Endodermal cell (in vitro differentiated cells): ENCODE results near the gene CWH43. TPM values are rescaled to one million over a fixed set of nuclear protein-coding genes. Genes with fewer than 3 reads are reported as not detected.

ENCODE experiments used
- DNase-seq: peaks from one replicate; pipeline ENCODE4 v3.0.0-alpha.2; 2017
- H3K27ac ChIP-seq: 2 replicates; pipeline ENCODE4 v1.5.1; 2013; ENCODE audit warnings: mild to moderate bottlenecking, low read depth, low read length, moderate library complexity
- H3K27me3 ChIP-seq: 2 replicates; pipeline ENCODE4 v1.6.1; 2013; ENCODE audit warnings: mild to moderate bottlenecking, low read length, moderate library complexity; ENCODE audit not compliant: insufficient read depth, control insufficient read depth, poor library complexity, severe bottlenecking
- H3K36me3 ChIP-seq: 2 replicates; pipeline ENCODE4 v1.7.0; 2013; ENCODE audit warnings: mild to moderate bottlenecking, low read length, moderate library complexity; ENCODE audit not compliant: control insufficient read depth, insufficient read depth
- H3K4me1 ChIP-seq: one replicate; pipeline ENCODE4 v1.7.0; 2013; ENCODE audit warnings: low read length; ENCODE audit not compliant: control insufficient read depth, insufficient read depth
- H3K4me3 ChIP-seq: 2 replicates; pipeline ENCODE4 v1.5.1; 2013; ENCODE audit warnings: mild to moderate bottlenecking, low read length, moderate library complexity
- H3K9ac ChIP-seq: 2 replicates; pipeline ENCODE4 v1.6.1; 2013; ENCODE audit warnings: mild to moderate bottlenecking, low read length, moderate library complexity; ENCODE audit not compliant: poor library complexity, severe bottlenecking; ENCODE audit errors: extremely low read depth
- H3K9me3 ChIP-seq: 2 replicates; pipeline ENCODE4 v1.6.1; 2013; ENCODE audit warnings: mild to moderate bottlenecking, low read length, moderate library complexity; ENCODE audit not compliant: control insufficient read depth
- H3K27ac Mint-ChIP-seq: 2 replicates; pipeline ENCODE4 v1.8.0; 2020; ENCODE audit warnings: mixed read lengths
- H3K27me3 Mint-ChIP-seq: 2 replicates; pipeline ENCODE4 v1.8.0; 2021; ENCODE audit warnings: mild to moderate bottlenecking, mixed read lengths; ENCODE audit not compliant: insufficient read depth
- H3K36me3 Mint-ChIP-seq: 2 replicates; pipeline ENCODE4 v1.8.0; 2020; ENCODE audit warnings: low read depth, mixed read lengths
- H3K4me1 Mint-ChIP-seq: 2 replicates; pipeline ENCODE4 v1.8.0; 2020; ENCODE audit warnings: mixed read lengths
- H3K4me3 Mint-ChIP-seq: 2 replicates; pipeline ENCODE4 v1.8.0; 2020; ENCODE audit warnings: mild to moderate bottlenecking, moderate library complexity, mixed read lengths
- H3K9me3 Mint-ChIP-seq: 2 replicates; pipeline ENCODE4 v1.8.0; 2020; ENCODE audit warnings: mild to moderate bottlenecking, mixed read lengths
- WGBS, 2 experiments: methylation state at CpG; one replicate each; pipeline versions ENCODE4 v1.1.5 to v1.1.7; 2013; ENCODE audit warnings: missing lambda C conversion rate in 2 of 2, mixed read lengths in 1 of 2; ENCODE audit not compliant: insufficient coverage in 1 of 2, insufficient read length in 1 of 2; 5-methylcytosine and 5-hydroxymethylcytosine counted together
- total RNA-seq, 2 donors: library from RNA; stranded (reverse); fragmentation: NEBNext Ultra II Directional in 1 of 2; extraction: Animal tissue kit (Norgen Biotek cat#: 25700) in 1 of 2; gene quantifications; 2 replicates in 1 of 2; 3 replicates in 1 of 2; pipeline ENCODE4 v1.2.1, GENCODE V29; 2021
- TF ChIP-seq, protein P1 (sequence below): fragments of 200-600 bp; sonication (generic); conservative IDR thresholded peaks from 2 replicates; pipeline ENCODE4 v1.5.0; 2021; ENCODE audit warnings: antibody characterized with exemption, mild to moderate bottlenecking

CWH43 gene
- total RNA-seq, 2 donors from 2014 or later, result not detected

DNA sequence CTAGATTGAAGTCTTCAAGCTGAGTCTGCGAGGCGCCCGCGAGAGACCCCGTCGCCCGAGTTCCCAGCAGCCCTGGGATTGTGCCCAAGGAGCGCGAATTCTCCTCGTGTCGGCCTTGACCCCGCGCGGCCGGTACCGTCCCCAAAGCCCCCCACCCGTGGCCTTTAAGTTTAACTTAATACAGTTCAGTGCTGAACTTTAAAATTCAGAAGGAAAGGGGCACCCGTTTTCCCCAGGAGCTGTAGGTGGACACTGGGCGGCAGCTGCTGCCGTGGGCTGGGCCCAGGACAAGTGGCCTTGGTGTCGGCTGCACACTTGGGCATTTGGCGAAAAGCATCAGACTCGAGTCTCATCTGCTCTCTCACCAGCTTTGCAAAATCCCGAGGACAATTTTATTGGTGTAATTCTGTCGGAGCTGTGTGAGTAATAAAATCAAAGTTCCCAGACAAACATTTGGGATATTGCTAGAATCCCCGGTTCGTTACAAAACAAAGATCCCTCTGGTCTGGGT is 634 bp downstream of the CWH43 start:
- no peaks in the 10 kb centered on the region for H3K36me3 Mint-ChIP-seq
- no peaks in the 10 kb centered on the region for H3K4me1 Mint-ChIP-seq
- no peak overlapping the region for H3K27ac Mint-ChIP-seq
- TF ChIP-seq, protein P1, sequence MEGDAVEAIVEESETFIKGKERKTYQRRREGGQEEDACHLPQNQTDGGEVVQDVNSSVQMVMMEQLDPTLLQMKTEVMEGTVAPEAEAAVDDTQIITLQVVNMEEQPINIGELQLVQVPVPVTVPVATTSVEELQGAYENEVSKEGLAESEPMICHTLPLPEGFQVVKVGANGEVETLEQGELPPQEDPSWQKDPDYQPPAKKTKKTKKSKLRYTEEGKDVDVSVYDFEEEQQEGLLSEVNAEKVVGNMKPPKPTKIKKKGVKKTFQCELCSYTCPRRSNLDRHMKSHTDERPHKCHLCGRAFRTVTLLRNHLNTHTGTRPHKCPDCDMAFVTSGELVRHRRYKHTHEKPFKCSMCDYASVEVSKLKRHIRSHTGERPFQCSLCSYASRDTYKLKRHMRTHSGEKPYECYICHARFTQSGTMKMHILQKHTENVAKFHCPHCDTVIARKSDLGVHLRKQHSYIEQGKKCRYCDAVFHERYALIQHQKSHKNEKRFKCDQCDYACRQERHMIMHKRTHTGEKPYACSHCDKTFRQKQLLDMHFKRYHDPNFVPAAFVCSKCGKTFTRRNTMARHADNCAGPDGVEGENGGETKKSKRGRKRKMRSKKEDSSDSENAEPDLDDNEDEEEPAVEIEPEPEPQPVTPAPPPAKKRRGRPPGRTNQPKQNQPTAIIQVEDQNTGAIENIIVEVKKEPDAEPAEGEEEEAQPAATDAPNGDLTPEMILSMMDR, result no peak
- Histone ChIP-seq H3K27ac (no peak overlapping the region), H3K27me3 (peaks cover 53% of the 10 kb centered on the region), H3K4me3 (no peak overlapping the region), H3K4me1 (no peaks in the 10 kb centered on the region), H3K9me3 (peaks cover 6% of the 10 kb centered on the region), H3K36me3 (no peaks in the 10 kb centered on the region), H3K9ac (no peak overlapping the region)
- peaks cover 12% of the 10 kb centered on the region for H3K9me3 Mint-ChIP-seq
- peaks cover 69% of the 10 kb centered on the region for H3K27me3 Mint-ChIP-seq
- no peak for DNase-seq
- peak overlapping the region; percentile 43 for H3K4me3 Mint-ChIP-seq
- WGBS, 2 experiments, result 80 to 84% methylated on average over 23 to 27 of the region's 27 CpGs

DNA sequence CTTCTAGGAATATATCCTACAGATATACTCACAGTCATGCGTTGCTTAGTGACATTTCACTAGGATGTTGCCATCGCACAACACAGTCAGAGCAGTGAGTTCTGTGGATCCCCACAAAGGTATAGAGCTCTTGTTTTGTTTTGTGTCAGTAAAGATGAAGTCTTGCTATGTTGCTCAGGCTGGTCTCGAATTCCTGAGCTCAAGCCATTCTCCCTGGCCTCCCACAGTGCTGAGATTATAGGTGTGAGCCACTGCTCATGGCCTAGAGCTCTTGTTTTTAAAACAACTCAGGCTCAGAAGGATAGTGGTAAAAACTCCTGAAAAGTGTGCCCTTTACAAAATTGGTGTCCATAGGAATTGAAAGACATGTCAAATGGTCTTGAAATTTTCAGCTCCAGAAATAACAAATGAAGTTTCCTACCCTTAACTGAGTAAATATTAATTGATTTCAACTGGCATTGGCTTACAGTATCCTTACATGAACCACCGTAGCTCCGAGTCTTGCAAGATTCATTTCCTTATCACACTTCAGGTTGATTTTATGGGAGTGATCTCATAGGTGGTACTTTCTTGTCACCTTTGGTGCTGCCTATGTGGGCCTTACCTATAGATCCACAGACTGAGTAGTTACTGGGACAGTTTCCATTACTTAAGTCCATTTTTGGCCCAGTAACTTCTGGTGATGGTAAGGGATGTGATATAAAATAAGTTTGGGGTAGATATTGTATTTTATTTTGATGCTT is 3.6 kb downstream of the CWH43 start:
- Histone ChIP-seq H3K4me3 (no peak overlapping the region), H3K4me1 (no peaks in the 10 kb centered on the region), H3K27me3 (peaks cover 44% of the 10 kb centered on the region), H3K36me3 (no peaks in the 10 kb centered on the region), H3K27ac (no peak overlapping the region), H3K9ac (no peak overlapping the region), H3K9me3 (peaks cover 6% of the 10 kb centered on the region)
- TF ChIP-seq, protein P1, result no peak
- no peaks in the 10 kb centered on the region for H3K4me1 Mint-ChIP-seq
- no peaks in the 10 kb centered on the region for H3K36me3 Mint-ChIP-seq
- WGBS, 2 experiments, result 75 to 90% methylated on average over 2 to 5 of the region's 5 CpGs
- peaks cover 23% of the 10 kb centered on the region for H3K9me3 Mint-ChIP-seq
- peaks cover 47% of the 10 kb centered on the region for H3K27me3 Mint-ChIP-seq
- no peak overlapping the region for H3K4me3 Mint-ChIP-seq
- DNase-seq, result peak; percentile 76
- no peak overlapping the region for H3K27ac Mint-ChIP-seq

DNA sequence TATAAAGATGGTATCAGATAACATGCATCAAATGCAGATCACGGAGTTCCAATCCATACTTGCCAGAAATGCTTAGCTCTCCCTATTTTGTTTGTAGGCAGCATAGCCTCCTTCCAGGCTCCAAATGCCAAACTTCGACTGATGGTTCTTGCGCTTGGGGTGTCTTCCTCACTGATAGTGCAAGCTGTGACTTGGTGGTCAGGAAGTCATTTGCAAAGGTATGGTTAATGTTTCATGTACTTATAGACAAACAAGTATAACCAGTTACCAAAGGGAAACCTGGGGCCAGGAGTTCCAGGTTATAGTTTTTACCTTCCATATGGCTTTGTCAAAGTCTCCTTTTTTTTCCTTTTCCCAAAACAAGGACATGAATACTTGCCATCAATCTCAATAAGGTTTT is 5.3 kb downstream of the CWH43 start:
- TF ChIP-seq, protein P1, result no peak
- Mint-ChIP-seq H3K27me3 (peaks cover 29% of the 10 kb centered on the region), H3K4me3 (no peak overlapping the region), H3K27ac (no peak overlapping the region), H3K9me3 (peaks cover 32% of the 10 kb centered on the region), H3K4me1 (no peaks in the 10 kb centered on the region), H3K36me3 (no peaks in the 10 kb centered on the region)
- Histone ChIP-seq H3K4me1 (no peaks in the 10 kb centered on the region), H3K9ac (no peak overlapping the region), H3K9me3 (peaks cover 6% of the 10 kb centered on the region), H3K27ac (no peak overlapping the region), H3K27me3 (peaks cover 27% of the 10 kb centered on the region), H3K36me3 (no peaks in the 10 kb centered on the region), H3K4me3 (no peak overlapping the region)
- WGBS, 2 experiments, result 76% methylated on average over 3 of the region's 3 CpGs; no CpG with 5 or more reads in 1 of the 2 experiments
- no peak for DNase-seq
